HepG2 (cell line): ENCODE results near the gene LUC7L. TPM values are rescaled to one million over a fixed set of nuclear protein-coding genes. Genes with fewer than 3 reads are reported as not detected.

Experiments
- ATAC-seq: fragments of 200-7000 bp; cut with Tn5 transposase; 3 replicates; pipeline ENCODE4 v1.9.1; 2020; ENCODE audit warnings: mild to moderate bottlenecking, moderate library complexity
- BruUV-seq: library from RNA; stranded (reverse); fragments of 400-500 nt; replicated peaks from 2 replicates; lab custom pipeline; 2021; lab: Mats Ljungman, UMichigan
- CTCF ChIA-PET: fragments of 300-600 bp; formaldehyde crosslinking; extraction: SDS; loops from one replicate; lab custom pipeline; 2021; ENCODE audit warnings: low total read pairs, inconsistent platforms, low intra/inter-chr PET ratio; lab: Yijun Ruan, JAX
- POLR2A ChIA-PET: fragments of 350-600 bp; sonication (Branson Sonifier 250); formaldehyde crosslinking; loops from one replicate; lab custom pipeline; 2020; ENCODE audit warnings: antibody characterized with exemption, inconsistent platforms; lab: Yijun Ruan, JAX
- DNase-seq: peaks from one replicate; pipeline ENCODE4 v3.0.0-alpha.2; 2015; ENCODE audit warnings: low spot score
- FAIRE-seq: peaks from 3 replicates; lab custom pipeline; 2011; peaks lifted over from hg19 to GRCh38; lab: Jason Lieb, UNC
- H2AFZ ChIP-seq: one replicate; pipeline ENCODE4 v1.6.1; 2011; ENCODE audit warnings: low read length, inconsistent platforms
- H3K27ac ChIP-seq: fragments of 300-600 bp; 3 replicates; pipeline ENCODE4 v1.8.0; 2011; ENCODE audit warnings: mixed run types, mild to moderate bottlenecking, mixed read lengths, low read length, inconsistent platforms; ENCODE audit not compliant: insufficient read depth; ENCODE audit errors: extremely low read length
- H3K27me3 ChIP-seq, 2 experiments: fragments of 200-600 bp in 1 of 2; 2 replicates in 1 of 2; 3 replicates in 1 of 2; pipeline versions ENCODE4 v1.6.0 to v1.8.0; 2011; ENCODE audit warnings: low read length in 2 of 2, mild to moderate bottlenecking in 2 of 2, moderate library complexity in 2 of 2, inconsistent platforms in 1 of 2; ENCODE audit not compliant: insufficient read depth in 2 of 2, control insufficient read depth in 1 of 2
- H3K36me3 ChIP-seq, 2 experiments: fragments of 200-600 bp in 1 of 2; replicated peaks in 1 of 2; 2 replicates in 1 of 2; 3 replicates in 1 of 2; pipeline versions ENCODE4 v1.5.1 to v1.8.0; 2011; ENCODE audit warnings: low read length in 2 of 2, inconsistent platforms in 1 of 2; ENCODE audit not compliant: insufficient read depth in 2 of 2, control insufficient read depth in 1 of 2
- H3K4me1 ChIP-seq: 2 replicates; pipeline ENCODE4 v1.5.1; 2012; ENCODE audit warnings: low read length, inconsistent platforms; ENCODE audit not compliant: insufficient read depth
- H3K4me2 ChIP-seq: 2 replicates; pipeline ENCODE4 v1.6.0; 2011; ENCODE audit warnings: low read depth, low read length, inconsistent platforms
- H3K4me3 ChIP-seq, 3 experiments: fragments of 200-600 bp in 1 of 3; sonication (generic), shearing (Covaris generic) in 1 of 3; replicated peaks in 1 of 3; 2 replicates each; pipeline ENCODE4 v1.5.1; 2011 to 2016; ENCODE audit warnings: low read length in 3 of 3, inconsistent platforms in 2 of 3, low read depth in 2 of 3, mild to moderate bottlenecking in 2 of 3, control low read depth in 1 of 3, mixed read lengths in 1 of 3; ENCODE audit not compliant: insufficient read depth in 1 of 3
- H3K79me2 ChIP-seq: one replicate; pipeline ENCODE4 v1.6.1; 2011; ENCODE audit warnings: low read length, inconsistent platforms; ENCODE audit not compliant: insufficient read depth
- H3K9ac ChIP-seq: 2 replicates; pipeline ENCODE4 v1.6.0; 2011; ENCODE audit warnings: mild to moderate bottlenecking, low read depth, low read length, inconsistent platforms; ENCODE audit not compliant: insufficient read depth
- H3K9me3 ChIP-seq: 2 replicates; pipeline ENCODE4 v1.5.1; 2012; ENCODE audit warnings: mild to moderate bottlenecking, low read length
- H4K20me1 ChIP-seq: 2 replicates; pipeline ENCODE4 v1.6.0; 2011; ENCODE audit warnings: inconsistent platforms, mild to moderate bottlenecking, low read length, moderate library complexity; ENCODE audit not compliant: insufficient read depth
- ARID5B ChIP-seq: IDR thresholded peaks from 2 replicates; pipeline ENCODE4 v1.4.0; 2020; ENCODE audit warnings: mild to moderate bottlenecking, missing genetic modification reagents
- CTCF ChIP-seq: sonication (generic); formaldehyde crosslinking; IDR thresholded peaks from 2 replicates; pipeline ENCODE4 v1.5.0; 2020; ENCODE audit warnings: mild to moderate bottlenecking, missing genetic modification reagents, moderate library complexity
- GZF1 ChIP-seq: sonication (generic); formaldehyde crosslinking; IDR thresholded peaks from 2 replicates; pipeline ENCODE4 v1.5.1; 2020; ENCODE audit warnings: mild to moderate bottlenecking, missing genetic modification reagents
- HNRNPLL ChIP-seq: fragments of 200-400 bp; formaldehyde crosslinking; IDR thresholded peaks from 2 replicates; pipeline ENCODE4 v1.6.1; 2017; ENCODE audit warnings: mild to moderate bottlenecking, low read depth, low read length; ENCODE audit not compliant: poor library complexity, severe bottlenecking
- ZNF407 ChIP-seq: sonication (generic); formaldehyde crosslinking; IDR thresholded peaks from one replicate; pipeline ENCODE4 v1.5.1; 2020; ENCODE audit warnings: mild to moderate bottlenecking, missing genetic modification reagents; ENCODE audit errors: not compliant biosample characterization
- WGBS: methylation state at CpG from one replicate; pipeline ENCODE4 v1.1.6; 2017; ENCODE audit warnings: low lambda C conversion rate; 5-methylcytosine and 5-hydroxymethylcytosine counted together
- in situ Hi-C: cut with HindIII; loops from 2 replicates; pipeline ENCODE4 v1.10.0; 2017; ENCODE audit warnings: low pct_unique_long_range_greater_than_20kb; ENCODE audit not compliant: extremely low pct_ligation_motif_present
- intact Hi-C: fragments of 100-400 bp; cut with micrococcal nuclease; formaldehyde crosslinking; loops from one replicate; pipeline ENCODE4 v1.10.0; 2022; ENCODE audit not compliant: unreplicated experiment
- polyA plus RNA-seq, 8 experiments: library from polyadenylated mRNA; depleted of rRNA in 3 of 8; stranded (reverse) in 7 of 8; unstranded in 1 of 8; fragments of >200 nt; fragmentation: Illumina TruSeq in 4 of 8; extraction: Trizol in 4 of 8; gene quantifications; 2 replicates each; pipeline versions ENCODE4 v1.2.1 to v1.2.3, GENCODE V29; 2011 to 2016; ENCODE audit warnings: low read depth in 4 of 8, missing spikeins in 1 of 8, mixed read lengths in 1 of 8; ENCODE audit not compliant: insufficient read depth in 1 of 8
- total RNA-seq, 5 experiments: library from RNA; depleted of rRNA; stranded (reverse); fragments of >200 nt; fragmentation: Illumina TruSeq; extraction: Trizol; gene quantifications; 2 replicates each; pipeline ENCODE4 v1.2.3, GENCODE V29; 2016; ENCODE audit warnings: low read depth in 1 of 5

The LUC7L gene
- total and polyA plus RNA-seq, 2 of the 13 experiments (the other 11 are each of a cell fraction or from before 2014, with no cell fraction given) = 48.7 to 56.9 TPM

DNA sequence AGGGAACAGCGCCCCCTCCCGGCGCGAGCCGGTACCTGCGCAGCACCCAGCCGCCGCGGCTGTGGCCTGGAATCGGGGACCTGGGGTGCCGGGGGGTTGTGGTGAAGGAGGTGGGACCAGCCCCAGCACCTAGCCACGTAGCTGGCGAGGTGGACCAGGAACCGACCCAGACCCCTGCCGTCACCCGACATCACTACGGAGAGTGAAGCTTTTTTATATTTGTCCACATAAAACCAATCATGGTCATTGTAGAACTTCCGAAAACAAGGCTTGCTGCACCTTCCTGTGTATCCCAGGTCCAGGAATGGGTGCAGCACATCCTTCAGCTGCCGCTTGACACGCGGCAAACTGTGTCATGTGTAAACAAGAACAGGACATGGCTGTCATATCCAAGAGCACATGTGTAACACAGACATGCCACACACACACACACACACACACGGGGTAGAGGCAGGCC is 47.7 kb downstream of the LUC7L start:
- ChIA-PET CTCF (interaction anchor here (2.5 to 3.2 kb wide), 2 partner anchors 64 to 75 kb away, joined by 17 to 23 read pairs; no protein-coding TSS in a partner anchor), POLR2A (no interaction called here)
- intact Hi-C loops = loop anchor here (1.0 to 2.0 kb wide), 2 partner anchors 43 to 116 kb away; no protein-coding TSS in a partner anchor
- Histone ChIP-seq H3K9me3 (no peaks in the 10 kb centered on the region), H3K4me2 (peak overlapping the region; percentile 38; the same call in 1 of the 2 replicates), H3K36me3 (no peaks in the 10 kb centered on the region), H4K20me1 (0 out of 2 replicates have a peak, but pooled peaks cover 4% of the 10 kb centered on the region), H3K79me2 (no peaks in the 10 kb centered on the region), H3K4me3 (no peak overlapping the region; a peak in 1 of 6 replicates), H2AFZ (no peak overlapping the region), H3K27me3 (peaks cover 0 to 11% of the 10 kb centered on the region in 2 experiments; a peak in 3 of 5 replicates), H3K4me1 (peaks cover 23% of the 10 kb centered on the region), H3K27ac (no peak overlapping the region), H3K9ac (no peak overlapping the region)
- WGBS = 94% methylated on average over 2 of the region's 22 CpGs
- BruUV-seq = no TSS peak
- DNase-seq (no peak), ATAC-seq (no peak), FAIRE-seq (no peak)
- in situ Hi-C loops = loop anchor here (5.0 kb wide), 1 partner anchor 74 kb away; no protein-coding TSS in a partner anchor
- TF ChIP-seq ZNF407 (CRISPR knock-in tag) = peak; percentile 16
- no peak for TF ChIP-seq GZF1 (CRISPR knock-in tag)
- peak; percentile 96 for TF ChIP-seq CTCF (CRISPR knock-in tag)
- no peak for TF ChIP-seq HNRNPLL
- TF ChIP-seq ARID5B (CRISPR knock-in tag) = no peak
